ENCODE data around the gene HGFAC. TPM values are rescaled to one million over a fixed set of nuclear protein-coding genes. Genes with fewer than 3 reads are reported as not detected.

HGFAC gene
- total RNA-seq, 1 donor from 2014 or later: not detected

DNA sequence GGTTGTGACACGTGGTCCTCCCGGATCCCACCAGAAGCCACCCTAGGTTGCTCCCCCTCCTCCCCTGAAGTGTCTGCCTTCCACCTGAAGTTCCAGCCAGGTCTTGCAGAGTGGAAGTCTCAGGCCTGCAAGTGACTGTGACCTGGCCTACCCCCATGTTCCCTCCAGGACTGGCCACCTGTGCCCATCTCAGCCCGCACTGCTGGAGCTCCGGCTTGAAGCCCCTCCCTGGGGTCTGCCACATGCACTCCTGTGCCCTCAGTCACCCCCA lies 6.1 kb upstream of the HGFAC start:
- TF ChIP-seq, protein P1, sequence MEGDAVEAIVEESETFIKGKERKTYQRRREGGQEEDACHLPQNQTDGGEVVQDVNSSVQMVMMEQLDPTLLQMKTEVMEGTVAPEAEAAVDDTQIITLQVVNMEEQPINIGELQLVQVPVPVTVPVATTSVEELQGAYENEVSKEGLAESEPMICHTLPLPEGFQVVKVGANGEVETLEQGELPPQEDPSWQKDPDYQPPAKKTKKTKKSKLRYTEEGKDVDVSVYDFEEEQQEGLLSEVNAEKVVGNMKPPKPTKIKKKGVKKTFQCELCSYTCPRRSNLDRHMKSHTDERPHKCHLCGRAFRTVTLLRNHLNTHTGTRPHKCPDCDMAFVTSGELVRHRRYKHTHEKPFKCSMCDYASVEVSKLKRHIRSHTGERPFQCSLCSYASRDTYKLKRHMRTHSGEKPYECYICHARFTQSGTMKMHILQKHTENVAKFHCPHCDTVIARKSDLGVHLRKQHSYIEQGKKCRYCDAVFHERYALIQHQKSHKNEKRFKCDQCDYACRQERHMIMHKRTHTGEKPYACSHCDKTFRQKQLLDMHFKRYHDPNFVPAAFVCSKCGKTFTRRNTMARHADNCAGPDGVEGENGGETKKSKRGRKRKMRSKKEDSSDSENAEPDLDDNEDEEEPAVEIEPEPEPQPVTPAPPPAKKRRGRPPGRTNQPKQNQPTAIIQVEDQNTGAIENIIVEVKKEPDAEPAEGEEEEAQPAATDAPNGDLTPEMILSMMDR (IDR thresholded peaks at IDR 0.05; ENCODE audit: insufficient read depth, low read length, severe bottlenecking): no peak
- Histone ChIP-seq H3K27me3 (ENCODE audit: control insufficient read depth, insufficient read depth, low read length) (no peaks in the 10 kb centered on the region), H3K4me3 (ENCODE audit: low read depth, low read length) (no peak overlapping the region), H3K36me3 (ENCODE audit: control insufficient read depth, insufficient read depth, low read length) (peaks cover 5% of the 10 kb centered on the region)
- DNase-seq (ENCODE audit: low read depth) (no peak), FAIRE-seq (no peak)

DNA sequence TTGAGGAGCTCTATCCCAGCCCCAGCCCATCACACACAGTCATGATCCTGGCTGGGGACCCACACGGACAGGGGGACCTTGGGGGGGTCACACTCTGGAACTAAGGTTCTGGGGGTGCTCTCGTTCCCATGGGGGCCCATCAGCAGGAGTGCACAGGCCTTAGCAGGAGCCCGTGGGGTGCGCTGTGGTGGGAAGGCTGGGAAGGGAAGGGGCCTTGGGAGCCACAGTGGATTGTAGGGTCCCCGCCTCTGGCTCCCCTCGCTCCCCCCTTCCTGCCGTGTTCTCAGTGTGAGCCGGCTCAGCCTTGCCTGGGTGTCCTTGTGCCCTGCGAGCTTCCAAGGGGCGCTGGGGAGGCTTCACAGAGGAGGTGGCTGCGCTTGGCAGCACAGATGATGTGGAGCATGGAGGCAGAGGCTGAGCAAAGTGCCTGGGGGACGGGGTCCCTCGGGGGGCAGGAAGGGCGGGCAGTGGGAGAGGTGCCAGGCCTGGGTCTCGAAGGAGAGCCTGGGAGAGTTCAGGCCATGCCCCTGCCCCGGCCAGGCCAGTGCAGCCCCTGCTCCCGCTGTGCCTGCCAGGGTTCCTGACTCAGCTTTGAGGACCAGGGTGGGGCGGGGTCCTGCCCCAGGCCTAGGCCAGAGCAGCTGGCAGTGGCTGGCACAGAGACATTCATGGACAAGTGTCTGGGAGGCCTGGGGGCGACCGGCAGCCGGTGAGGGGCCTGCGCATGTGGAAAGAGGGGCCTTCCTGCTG lies 5.5 kb upstream of the HGFAC start:
- TF ChIP-seq, protein P1 (IDR thresholded peaks at IDR 0.05; ENCODE audit: insufficient read depth, low read length, severe bottlenecking): no peak
- FAIRE-seq (no peak), DNase-seq (ENCODE audit: low read depth) (peak; percentile 27)
- no peaks in the 10 kb centered on the region for H3K27me3 ChIP-seq (ENCODE audit: control insufficient read depth, insufficient read depth, low read length)
- H3K36me3 ChIP-seq (ENCODE audit: control insufficient read depth, insufficient read depth, low read length): peaks cover 3% of the 10 kb centered on the region
- no peak overlapping the region for H3K4me3 ChIP-seq (ENCODE audit: low read depth, low read length)

DNA sequence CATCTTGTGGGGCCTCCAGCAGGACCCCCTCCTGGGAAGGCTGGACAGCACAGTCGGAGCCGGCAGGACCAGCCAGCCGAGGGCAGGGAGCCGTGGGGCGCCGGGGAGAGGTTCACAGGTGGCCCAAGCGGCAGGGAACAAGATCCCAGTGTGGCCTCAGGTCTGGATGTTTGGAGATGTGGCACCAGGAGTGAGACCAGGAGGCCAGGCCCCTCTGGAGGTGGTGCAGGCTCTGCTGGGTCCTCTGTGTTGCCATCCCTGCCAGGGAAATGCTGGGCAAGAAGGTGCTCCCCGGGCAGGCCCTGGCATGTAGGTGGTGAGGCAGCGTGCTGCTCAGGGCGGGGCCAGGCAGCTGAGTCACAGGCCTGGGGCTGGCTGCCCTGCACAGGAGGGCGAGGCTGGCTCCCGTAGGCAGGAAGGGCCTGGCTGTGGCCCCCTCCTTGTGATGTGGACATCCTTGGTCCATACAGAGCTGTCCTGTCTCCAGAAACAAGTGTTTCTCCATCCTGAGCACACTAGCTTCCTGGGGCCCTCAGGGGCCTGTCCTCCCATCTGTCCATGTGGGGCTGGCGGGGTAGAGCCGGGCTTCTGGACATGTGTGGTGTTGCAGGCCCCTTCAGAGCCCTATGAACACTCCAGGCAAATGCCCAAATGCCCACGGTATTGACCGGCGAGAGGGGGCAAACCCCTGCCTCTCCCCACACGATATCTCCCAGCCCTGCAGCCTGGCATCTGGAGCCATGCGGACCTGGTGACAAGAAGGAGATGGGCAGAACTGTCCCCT lies 4.8 kb upstream of the HGFAC start:
- DNase-seq (ENCODE audit: low read depth) (peak; percentile 90), FAIRE-seq (no peak)
- Histone ChIP-seq H3K4me3 (ENCODE audit: low read depth, low read length) (no peak overlapping the region), H3K36me3 (ENCODE audit: control insufficient read depth, insufficient read depth, low read length) (no peaks in the 10 kb centered on the region), H3K27me3 (ENCODE audit: control insufficient read depth, insufficient read depth, low read length) (no peaks in the 10 kb centered on the region)
- TF ChIP-seq, protein P1 (IDR thresholded peaks at IDR 0.05; ENCODE audit: insufficient read depth, low read length, severe bottlenecking): no peak

DNA sequence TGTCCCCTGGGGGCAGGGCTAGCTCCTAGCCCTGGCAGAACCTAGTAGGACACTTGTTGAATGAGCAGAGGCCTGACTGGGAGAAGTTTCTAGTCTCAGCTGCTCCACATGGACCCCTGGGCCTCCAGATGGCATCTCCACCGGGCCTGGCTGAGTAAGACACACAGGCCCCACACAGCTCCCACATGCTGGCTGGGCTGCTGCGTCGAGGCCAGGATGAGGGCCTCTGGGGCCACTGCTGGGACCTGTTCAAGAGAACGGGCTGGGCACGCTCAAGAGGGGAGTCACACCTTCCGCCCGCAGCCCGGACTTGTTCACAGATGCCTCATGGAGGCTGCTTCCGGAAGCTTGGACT lies 4.2 kb upstream of the HGFAC start:
- FAIRE-seq (no peak), DNase-seq (ENCODE audit: low read depth) (peak; percentile 84)
- Histone ChIP-seq H3K4me3 (ENCODE audit: low read depth, low read length) (no peak overlapping the region), H3K27me3 (ENCODE audit: control insufficient read depth, insufficient read depth, low read length) (no peaks in the 10 kb centered on the region), H3K36me3 (ENCODE audit: control insufficient read depth, insufficient read depth, low read length) (no peaks in the 10 kb centered on the region)
- TF ChIP-seq, protein P1 (IDR thresholded peaks at IDR 0.05; ENCODE audit: insufficient read depth, low read length, severe bottlenecking): no peak

DNA sequence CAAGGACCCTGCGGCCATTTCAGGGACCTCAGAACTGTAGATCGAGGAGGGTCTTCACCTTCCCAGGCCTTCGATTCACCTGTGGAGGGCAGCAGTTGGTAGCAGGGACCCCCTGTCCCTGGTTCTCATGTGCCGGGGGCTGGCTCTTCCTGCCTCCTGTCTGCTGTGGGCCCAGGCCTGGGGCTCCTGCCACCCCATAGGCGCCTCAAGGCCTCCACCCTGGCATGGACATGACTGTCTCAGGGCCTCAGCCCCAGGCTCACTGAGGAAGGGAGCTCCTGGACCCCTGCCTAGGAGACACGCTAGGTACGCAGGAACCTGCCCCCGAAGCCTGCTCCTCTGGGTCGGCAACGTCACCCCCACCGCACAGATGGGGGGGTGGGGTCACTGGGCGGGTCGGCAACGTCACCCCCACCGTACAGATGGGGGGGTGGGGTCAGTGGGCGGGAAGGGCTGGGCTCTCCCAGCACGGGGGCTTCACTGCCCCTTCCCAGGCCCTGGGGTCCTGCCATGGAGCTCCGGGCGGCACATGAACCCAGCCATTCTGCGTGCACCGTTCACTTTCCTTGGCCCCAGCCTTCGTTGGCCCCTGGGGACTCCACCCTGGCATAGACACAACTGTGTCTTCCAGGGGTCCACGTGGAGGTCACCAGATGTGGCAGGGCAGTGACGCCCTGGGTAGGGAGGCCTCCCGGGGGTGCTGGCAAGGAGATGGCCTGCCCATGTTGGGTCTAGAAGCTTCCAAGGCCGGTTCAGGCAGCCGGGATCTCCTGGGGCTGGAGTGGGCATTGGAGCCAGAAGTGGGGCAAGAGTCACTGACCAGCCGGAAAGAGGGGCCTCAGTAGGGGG lies 3.5 kb upstream of the HGFAC start:
- Histone ChIP-seq H3K27me3 (ENCODE audit: control insufficient read depth, insufficient read depth, low read length) (no peaks in the 10 kb centered on the region), H3K4me3 (ENCODE audit: low read depth, low read length) (no peak overlapping the region), H3K36me3 (ENCODE audit: control insufficient read depth, insufficient read depth, low read length) (no peaks in the 10 kb centered on the region)
- TF ChIP-seq, protein P1 (IDR thresholded peaks at IDR 0.05; ENCODE audit: insufficient read depth, low read length, severe bottlenecking): no peak
- FAIRE-seq (no peak), DNase-seq (ENCODE audit: low read depth) (no peak)
